Stimulated activated CD8-positive, alpha-beta memory T cell treated with anti-CD3 and anti-CD28 coated beads, Interleukin-4, amount 100 ng/mL, for 1 hour (primary cell): ENCODE measurements around the gene ZCCHC24.

Experiments used
- DNase-seq, 2 donors: peaks; one replicate each; pipeline ENCODE4 v3.0.0-alpha.2; 2020; ENCODE audit warnings: low read depth in 2 of 2, low spot score in 1 of 2

ZCCHC24 gene

GRCh38 chr10:79372871-79373270 is 72.6 kb downstream of the ZCCHC24 start:
- no peak for DNase-seq

GRCh38 chr10:79367426-79368189 is 77.8 kb downstream of the ZCCHC24 start:
- no peak for DNase-seq

GRCh38 chr10:79361726-79362397 is 83.6 kb downstream of the ZCCHC24 start:
- no peak for DNase-seq

GRCh38 chr10:79360499-79361342 is 84.7 kb downstream of the ZCCHC24 start:
- DNase-seq, result no peak

- no peak for DNase-seq
These were observed 85.5 kb downstream of the ZCCHC24 start for GRCh38 chr10:79359816-79360498.

GRCh38 chr10:79358811-79359210 is 86.6 kb downstream of the ZCCHC24 start:
- no peak for DNase-seq

GRCh38 chr10:79357180-79357579 is 88.2 kb downstream of the ZCCHC24 start:
- DNase-seq, result no peak

- no peak for DNase-seq
These were observed 89.3 kb downstream of the ZCCHC24 start for GRCh38 chr10:79356104-79356503.

- DNase-seq, result no peak
These were observed 89.9 kb downstream of the ZCCHC24 start for GRCh38 chr10:79355420-79356017.

GRCh38 chr10:79354615-79355014 is 90.8 kb downstream of the ZCCHC24 start:
- DNase-seq, result no peak

- DNase-seq, result no peak
These were observed 91.3 kb downstream of the ZCCHC24 start for GRCh38 chr10:79354141-79354540.

GRCh38 chr10:79353726-79354125 is 91.7 kb downstream of the ZCCHC24 start:
- no peak for DNase-seq

GRCh38 chr10:79353000-79353406 is 92.4 kb downstream of the ZCCHC24 start:
- no peak for DNase-seq

- no peak for DNase-seq
These were observed 93.2 kb downstream of the ZCCHC24 start for GRCh38 chr10:79352035-79352877.

- no peak for DNase-seq
These were observed 94.1 kb downstream of the ZCCHC24 start for GRCh38 chr10:79351332-79351731.

- no peak for DNase-seq
These were observed 94.8 kb downstream of the ZCCHC24 start for GRCh38 chr10:79350407-79351154.

- no peak for DNase-seq
These were observed 95.5 kb downstream of the ZCCHC24 start for GRCh38 chr10:79349766-79350406.

- no peak for DNase-seq
These were observed 96.3 kb downstream of the ZCCHC24 start for GRCh38 chr10:79349072-79349491.

- no peak for DNase-seq
These were observed 96.8 kb downstream of the ZCCHC24 start for GRCh38 chr10:79348640-79348988.
